ENCODE results near the gene CMTM7. TPM values are rescaled to one million over a fixed set of nuclear protein-coding genes. Genes with fewer than 3 reads are reported as not detected.

The CMTM7 gene
- total RNA-seq, 3 donors from 2014 or later, result 3.6 to 5.1 (median 4.8) TPM

DNA sequence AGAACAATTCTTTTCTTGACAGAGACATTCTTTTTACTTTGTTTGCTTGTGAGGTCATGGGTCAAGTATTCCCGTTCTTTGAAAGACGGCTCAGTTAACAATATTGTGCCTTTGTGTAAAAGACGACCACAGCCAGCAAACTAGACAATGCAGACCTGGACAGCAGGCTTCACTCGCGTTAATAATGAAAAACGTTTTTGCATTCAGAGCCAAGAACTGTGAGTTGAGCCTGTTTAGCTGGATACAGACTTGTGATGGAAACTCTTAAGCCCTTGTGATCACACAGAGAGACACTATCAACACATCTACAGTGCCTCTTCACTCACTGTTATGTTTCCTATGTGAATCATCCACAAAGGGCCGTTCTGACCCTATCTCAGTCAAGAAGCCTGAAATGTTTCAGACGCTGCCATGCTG lies 37.3 kb upstream of the CMTM7 start:
- DNase-seq (no peak), ATAC-seq (no peak)
- no peaks in the 10 kb centered on the region for H3K9me3 ChIP-seq
- H3K4me3 ChIP-seq, result no peak overlapping the region
- H3K36me3 ChIP-seq (ENCODE audit: low read depth), result no peaks in the 10 kb centered on the region
- H3K4me1 ChIP-seq (ENCODE audit: low read depth), result no peaks in the 10 kb centered on the region
- TF ChIP-seq, protein P1, sequence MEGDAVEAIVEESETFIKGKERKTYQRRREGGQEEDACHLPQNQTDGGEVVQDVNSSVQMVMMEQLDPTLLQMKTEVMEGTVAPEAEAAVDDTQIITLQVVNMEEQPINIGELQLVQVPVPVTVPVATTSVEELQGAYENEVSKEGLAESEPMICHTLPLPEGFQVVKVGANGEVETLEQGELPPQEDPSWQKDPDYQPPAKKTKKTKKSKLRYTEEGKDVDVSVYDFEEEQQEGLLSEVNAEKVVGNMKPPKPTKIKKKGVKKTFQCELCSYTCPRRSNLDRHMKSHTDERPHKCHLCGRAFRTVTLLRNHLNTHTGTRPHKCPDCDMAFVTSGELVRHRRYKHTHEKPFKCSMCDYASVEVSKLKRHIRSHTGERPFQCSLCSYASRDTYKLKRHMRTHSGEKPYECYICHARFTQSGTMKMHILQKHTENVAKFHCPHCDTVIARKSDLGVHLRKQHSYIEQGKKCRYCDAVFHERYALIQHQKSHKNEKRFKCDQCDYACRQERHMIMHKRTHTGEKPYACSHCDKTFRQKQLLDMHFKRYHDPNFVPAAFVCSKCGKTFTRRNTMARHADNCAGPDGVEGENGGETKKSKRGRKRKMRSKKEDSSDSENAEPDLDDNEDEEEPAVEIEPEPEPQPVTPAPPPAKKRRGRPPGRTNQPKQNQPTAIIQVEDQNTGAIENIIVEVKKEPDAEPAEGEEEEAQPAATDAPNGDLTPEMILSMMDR (IDR thresholded peaks at IDR 0.05), result no peak
- intact Hi-C loops (cut with DNase I, micrococcal nuclease), result no loop called here

DNA sequence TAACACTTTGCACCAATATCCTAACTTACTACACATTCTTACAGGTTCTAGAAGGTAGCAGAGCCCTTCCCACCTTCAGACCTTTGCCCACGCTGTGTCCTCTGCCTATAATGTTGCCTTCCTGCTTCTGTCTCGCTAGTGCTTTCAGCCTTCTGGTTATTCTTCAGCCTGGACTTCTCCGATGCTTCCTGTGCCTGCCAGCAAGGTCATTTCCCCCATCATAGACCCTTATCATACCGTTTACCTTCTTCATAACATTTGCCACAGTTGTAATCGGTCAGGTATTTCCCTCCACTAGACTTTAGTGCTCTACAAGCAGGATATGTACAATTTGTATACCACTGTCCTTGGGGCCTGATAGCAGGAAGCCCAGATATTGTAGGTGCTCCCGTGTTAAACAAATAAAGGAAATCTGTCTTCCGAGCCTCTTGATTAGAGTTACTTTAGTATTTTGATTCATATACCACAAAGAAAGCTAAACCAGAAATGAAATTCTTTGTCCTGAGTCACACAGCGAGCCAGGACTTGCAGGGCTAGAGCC lies 35.8 kb upstream of the CMTM7 start:
- TF ChIP-seq, protein P1 (IDR thresholded peaks at IDR 0.05), result no peak
- no peaks in the 10 kb centered on the region for H3K9me3 ChIP-seq
- ATAC-seq, result no peak
- intact Hi-C loops (cut with DNase I, micrococcal nuclease), result no loop called here
- no peak overlapping the region for H3K4me3 ChIP-seq
- no peaks in the 10 kb centered on the region for H3K4me1 ChIP-seq (ENCODE audit: low read depth)
- H3K36me3 ChIP-seq (ENCODE audit: low read depth), result no peaks in the 10 kb centered on the region
- no peak for DNase-seq

DNA sequence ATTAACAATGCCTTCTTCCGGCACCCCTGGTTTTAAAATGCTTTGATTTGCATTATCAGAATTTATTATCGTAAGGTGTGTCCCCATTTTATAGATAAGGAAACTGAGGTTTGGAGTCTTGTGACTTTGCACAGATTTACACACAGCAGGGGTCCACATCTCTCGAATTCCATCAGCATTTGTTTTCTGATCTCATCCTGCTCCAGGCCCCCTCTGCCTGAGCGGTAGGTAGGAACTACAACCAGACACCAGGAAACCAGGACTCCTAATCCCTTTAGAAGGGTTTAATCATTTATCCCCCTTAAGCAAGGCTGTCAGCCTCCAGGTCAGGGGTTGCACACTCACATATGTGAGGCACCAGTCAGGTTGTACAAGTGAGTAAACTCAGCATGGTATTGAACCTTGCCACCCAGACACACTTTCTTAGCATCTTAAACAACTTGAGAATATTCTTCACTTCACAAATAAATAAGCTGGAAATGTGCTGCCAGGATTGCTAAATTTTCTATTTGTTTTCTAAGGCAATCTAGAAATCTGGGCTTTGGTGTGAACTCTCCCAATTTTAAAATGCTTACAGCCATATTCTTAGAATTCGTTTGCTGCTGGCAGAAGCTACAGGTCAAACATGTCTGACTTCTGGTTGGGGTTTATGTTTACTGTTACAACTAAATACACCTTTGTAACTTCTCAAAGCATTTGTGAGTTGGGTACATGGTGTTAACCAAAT lies 31.7 kb upstream of the CMTM7 start:
- Histone ChIP-seq H3K9me3 (no peaks in the 10 kb centered on the region), H3K4me3 (no peak overlapping the region), H3K36me3 (ENCODE audit: low read depth) (no peaks in the 10 kb centered on the region), H3K4me1 (ENCODE audit: low read depth) (no peaks in the 10 kb centered on the region)
- no peak for ATAC-seq
- no peak for DNase-seq
- intact Hi-C loops (cut with DNase I, micrococcal nuclease), result no loop called here
- TF ChIP-seq, protein P1 (IDR thresholded peaks at IDR 0.05), result no peak

DNA sequence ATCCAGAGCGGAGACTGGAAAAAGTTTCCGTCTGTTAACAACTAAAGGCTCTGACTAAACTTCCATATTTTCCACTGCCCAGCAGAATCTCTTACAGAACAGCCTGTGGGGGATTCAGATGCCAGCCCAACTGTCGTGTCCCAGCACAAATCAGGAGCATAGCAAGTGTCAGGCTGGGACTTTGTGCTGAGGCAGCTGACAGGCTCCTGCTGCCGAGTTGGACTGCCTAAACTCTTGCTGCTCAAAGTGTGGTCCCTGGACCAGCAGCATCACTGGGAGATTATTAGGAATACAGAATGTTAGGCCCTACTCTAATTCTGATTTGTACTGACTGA lies 31.2 kb upstream of the CMTM7 start:
- H3K36me3 ChIP-seq (ENCODE audit: low read depth), result no peaks in the 10 kb centered on the region
- no peaks in the 10 kb centered on the region for H3K4me1 ChIP-seq (ENCODE audit: low read depth)
- ATAC-seq, result no peak
- TF ChIP-seq, protein P1 (IDR thresholded peaks at IDR 0.05), result no peak
- H3K4me3 ChIP-seq, result no peak overlapping the region
- DNase-seq, result no peak
- no peaks in the 10 kb centered on the region for H3K9me3 ChIP-seq
- intact Hi-C loops (cut with DNase I, micrococcal nuclease), result no loop called here

DNA sequence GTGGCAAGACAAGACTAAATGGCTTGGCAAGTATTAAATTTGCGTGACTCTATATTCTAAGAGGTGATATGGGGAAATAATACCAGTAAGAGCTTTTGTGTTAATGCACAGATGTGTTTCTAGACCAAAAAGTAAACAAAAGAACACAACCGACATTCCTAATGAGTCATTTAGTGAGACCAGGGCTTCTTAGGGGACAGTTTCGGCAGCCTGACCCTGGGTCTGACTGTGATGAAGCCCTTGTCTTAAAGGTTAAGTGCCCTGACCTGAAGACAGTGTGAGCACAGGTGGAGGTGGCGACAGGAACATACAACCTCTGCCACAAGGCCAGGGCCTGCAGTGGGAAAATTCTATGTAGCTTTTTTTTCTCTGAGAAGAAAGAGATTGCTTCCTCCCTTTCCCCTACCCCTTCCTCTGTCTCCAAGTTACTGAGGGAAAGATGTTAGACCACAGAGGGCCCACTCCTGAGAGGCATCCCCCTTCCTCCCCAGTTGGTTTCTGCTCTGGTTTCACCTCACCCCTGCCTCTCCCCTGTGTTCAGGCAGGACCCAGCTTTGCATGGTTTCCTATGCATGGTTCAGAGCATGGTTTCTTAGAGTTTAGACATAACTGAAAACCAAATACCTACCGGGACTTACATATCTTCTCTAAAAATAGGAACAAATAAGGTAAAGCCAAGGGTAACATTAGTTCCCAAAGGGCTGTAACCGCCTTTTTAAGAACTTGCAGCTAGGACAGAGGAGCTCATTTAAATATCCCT lies 24.8 kb upstream of the CMTM7 start:
- ATAC-seq, result no peak

More for the DNA sequence above, 24.8 kb upstream of the CMTM7 start:
- Histone ChIP-seq H3K36me3 (ENCODE audit: low read depth) (no peaks in the 10 kb centered on the region), H3K9me3 (no peaks in the 10 kb centered on the region), H3K4me1 (ENCODE audit: low read depth) (no peaks in the 10 kb centered on the region), H3K4me3 (no peak overlapping the region)
- TF ChIP-seq, protein P1 (IDR thresholded peaks at IDR 0.05), result no peak
- no peak for DNase-seq
- intact Hi-C loops (cut with DNase I, micrococcal nuclease), result no loop called here

Data from mucosa of descending colon (tissue), 3 donors.